Loucy (cell line): Measurements from ENCODE around the gene CD248.
"Not testable (repeated sequence)": the region's sequence is repeated elsewhere in the genome, so short reads cannot be mapped to it uniquely, and the experiment has no call there.

Experiments
- EZH2phosphoT487 ChIP-seq: fragments of 200-600 bp; IDR thresholded peaks from 2 replicates; pipeline ENCODE4 v1.6.1; 2018; ENCODE audit warnings: antibody characterized with exemption, mild to moderate bottlenecking, moderate library complexity, borderline replicate concordance
- TF ChIP-seq, protein P1 (sequence below): fragments of 200-600 bp; sonication (generic); conservative IDR thresholded peaks from 2 replicates; pipeline ENCODE4 v1.5.1; 2014; ENCODE audit warnings: mild to moderate bottlenecking, antibody characterized with exemption, low read length

DNA sequence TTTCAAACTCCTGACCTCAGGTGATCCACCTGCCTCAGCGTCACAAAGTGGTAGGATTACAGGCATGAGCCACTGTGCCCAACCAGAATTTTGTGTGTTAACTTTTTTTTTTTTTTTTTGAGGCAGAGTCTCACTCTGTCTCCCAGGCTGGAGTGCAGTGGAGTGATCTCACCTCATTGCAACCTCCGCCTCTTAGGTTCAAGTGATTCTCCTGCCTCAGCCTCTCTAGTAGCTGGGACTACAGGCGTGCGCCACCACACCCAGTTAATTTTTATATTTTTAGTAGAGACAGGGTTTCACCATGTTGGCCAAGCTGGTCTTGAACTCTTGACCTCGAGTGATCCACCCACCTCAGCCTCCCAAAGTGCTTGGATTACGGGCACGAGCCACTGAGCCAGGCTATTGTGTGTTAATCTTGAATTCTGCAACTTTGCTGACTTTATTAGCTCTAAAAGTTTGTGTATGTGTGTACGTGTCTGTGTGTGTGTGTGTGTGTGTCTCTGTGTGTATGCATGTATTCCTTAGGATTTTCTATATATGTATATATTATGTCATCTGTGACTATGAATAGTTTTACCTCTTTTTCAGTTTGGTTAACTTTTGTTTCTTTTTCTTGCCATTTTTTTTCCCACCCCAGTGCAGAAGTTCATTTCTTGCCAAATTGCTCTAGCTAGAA is 33.9 kb upstream of the CD248 start:
- TF ChIP-seq, protein P1, sequence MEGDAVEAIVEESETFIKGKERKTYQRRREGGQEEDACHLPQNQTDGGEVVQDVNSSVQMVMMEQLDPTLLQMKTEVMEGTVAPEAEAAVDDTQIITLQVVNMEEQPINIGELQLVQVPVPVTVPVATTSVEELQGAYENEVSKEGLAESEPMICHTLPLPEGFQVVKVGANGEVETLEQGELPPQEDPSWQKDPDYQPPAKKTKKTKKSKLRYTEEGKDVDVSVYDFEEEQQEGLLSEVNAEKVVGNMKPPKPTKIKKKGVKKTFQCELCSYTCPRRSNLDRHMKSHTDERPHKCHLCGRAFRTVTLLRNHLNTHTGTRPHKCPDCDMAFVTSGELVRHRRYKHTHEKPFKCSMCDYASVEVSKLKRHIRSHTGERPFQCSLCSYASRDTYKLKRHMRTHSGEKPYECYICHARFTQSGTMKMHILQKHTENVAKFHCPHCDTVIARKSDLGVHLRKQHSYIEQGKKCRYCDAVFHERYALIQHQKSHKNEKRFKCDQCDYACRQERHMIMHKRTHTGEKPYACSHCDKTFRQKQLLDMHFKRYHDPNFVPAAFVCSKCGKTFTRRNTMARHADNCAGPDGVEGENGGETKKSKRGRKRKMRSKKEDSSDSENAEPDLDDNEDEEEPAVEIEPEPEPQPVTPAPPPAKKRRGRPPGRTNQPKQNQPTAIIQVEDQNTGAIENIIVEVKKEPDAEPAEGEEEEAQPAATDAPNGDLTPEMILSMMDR: not testable (repeated sequence)
- TF ChIP-seq EZH2phosphoT487: not testable (repeated sequence)
